ENCODE data around the gene MGRN1. TPM values are rescaled to one million over a fixed set of nuclear protein-coding genes. Genes with fewer than 3 reads are reported as not detected.

Gene MGRN1
- total and polyA plus RNA-seq, 2 of the 13 experiments (the other 11 are each of a cell fraction or from before 2014, with no cell fraction given), result 11.9 to 12.6 TPM

GRCh38 chr16:4677390-4677789 lies 52.8 kb downstream of the MGRN1 start:
- ChIA-PET POLR2A (interaction anchor here (2.1 kb wide), 1 partner anchor 59 kb away, joined by 4 read pairs; no protein-coding TSS in a partner anchor), CTCF (ENCODE audit: low intra/inter-chr PET ratio, low total read pairs) (no interaction called here)
- Histone ChIP-seq H4K20me1 (ENCODE audit: insufficient read depth, low read length) (no peaks in the 10 kb centered on the region), H3K9me3 (ENCODE audit: low read length) (no peaks in the 10 kb centered on the region), H3K4me3 (replicated peaks in 1 of 3; ENCODE audit: insufficient read depth in 1 of 3, low read depth in 2 of 3, low read length in 3 of 3) (no peak overlapping the region), H3K36me3 (replicated peaks in 1 of 2; ENCODE audit: control insufficient read depth in 1 of 2, insufficient read depth in 2 of 2, low read length in 2 of 2) (peaks cover 18 to 51% of the 10 kb centered on the region in 2 experiments; a peak in 4 of 5 replicates), H3K79me2 (ENCODE audit: insufficient read depth, low read length) (peaks cover 3% of the 10 kb centered on the region), H3K4me2 (ENCODE audit: low read depth, low read length) (no peak overlapping the region), H3K9ac (ENCODE audit: insufficient read depth, low read depth, low read length) (no peak overlapping the region), H3K4me1 (ENCODE audit: insufficient read depth, low read length) (peaks cover 40% of the 10 kb centered on the region), H3K27ac (ENCODE audit: extremely low read length, insufficient read depth, low read length) (no peak overlapping the region), H2AFZ (ENCODE audit: low read length) (no peak overlapping the region), H3K27me3 (ENCODE audit: control insufficient read depth in 1 of 2, insufficient read depth in 2 of 2, low read length in 2 of 2) (no peaks in the 10 kb centered on the region)
- 94% methylated on average over 6 of the region's 17 CpGs for WGBS (ENCODE audit: low lambda C conversion rate)
- TF ChIP-seq MED13 (CRISPR knock-in tag; IDR thresholded peaks at IDR 0.05), result no peak
- peak; percentile 60 for TF ChIP-seq AGO2 (optimal IDR thresholded peaks at IDR 0.05; ENCODE audit: low read depth, low read length)
- ATAC-seq (no peak), DNase-seq (ENCODE audit: low spot score) (no peak), FAIRE-seq (no peak)
- BruUV-seq (replicated peaks), result no TSS peak
- intact Hi-C loops (cut with micrococcal nuclease; ENCODE audit: unreplicated experiment), result no loop called here
- in situ Hi-C loops (cut with HindIII; ENCODE audit: extremely low pct_ligation_motif_present, low pct_unique_long_range_greater_than_20kb), result no loop called here

- WGBS (ENCODE audit: low lambda C conversion rate), result 98% methylated on average over 9 of the region's 9 CpGs
- CTCF ChIA-PET (ENCODE audit: low intra/inter-chr PET ratio, low total read pairs), result no interaction called here
- in situ Hi-C loops (cut with HindIII; ENCODE audit: extremely low pct_ligation_motif_present, low pct_unique_long_range_greater_than_20kb) (no loop called here), intact Hi-C loops (cut with micrococcal nuclease; ENCODE audit: unreplicated experiment) (no loop called here)
- H3K9ac ChIP-seq (ENCODE audit: insufficient read depth, low read depth, low read length), result no peak overlapping the region
- peaks cover 3% of the 10 kb centered on the region for H3K79me2 ChIP-seq (ENCODE audit: insufficient read depth, low read length)
- no peak overlapping the region for H3K4me3 ChIP-seq (replicated peaks in 1 of 3; ENCODE audit: insufficient read depth in 1 of 3, low read depth in 2 of 3, low read length in 3 of 3)
- DNase-seq (ENCODE audit: low spot score) (no peak), FAIRE-seq (no peak), ATAC-seq (no peak)
- H4K20me1 ChIP-seq (ENCODE audit: insufficient read depth, low read length), result no peaks in the 10 kb centered on the region
- H3K36me3 ChIP-seq (replicated peaks in 1 of 2; ENCODE audit: control insufficient read depth in 1 of 2, insufficient read depth in 2 of 2, low read length in 2 of 2), result peaks cover 17 to 55% of the 10 kb centered on the region in 2 experiments; a peak in 4 of 5 replicates
- H3K4me2 ChIP-seq (ENCODE audit: low read depth, low read length), result no peak overlapping the region
- H2AFZ ChIP-seq (ENCODE audit: low read length), result no peak overlapping the region
- H3K4me1 ChIP-seq (ENCODE audit: insufficient read depth, low read length), result peaks cover 40% of the 10 kb centered on the region
- TF ChIP-seq TAF1 (CRISPR knock-in tag; IDR thresholded peaks at IDR 0.05), result no peak
- no peak for TF ChIP-seq ATF3 (CRISPR knock-in tag; IDR thresholded peaks at IDR 0.05)
- no peak for TF ChIP-seq ZNF749 (CRISPR knock-in tag; IDR thresholded peaks at IDR 0.05; ENCODE audit: borderline replicate concordance)
- no peak for TF ChIP-seq ZNF746 (CRISPR knock-in tag; IDR thresholded peaks at IDR 0.05)
- TF ChIP-seq ZNF768 (CRISPR knock-in tag; IDR thresholded peaks at IDR 0.05), result no peak
- no peaks in the 10 kb centered on the region for H3K27me3 ChIP-seq (ENCODE audit: control insufficient read depth in 1 of 2, insufficient read depth in 2 of 2, low read length in 2 of 2)
- POLR2A ChIA-PET, result interaction anchor here (2.1 kb wide), 1 partner anchor 60 kb away, joined by 4 read pairs; no protein-coding TSS in a partner anchor
- H3K9me3 ChIP-seq (ENCODE audit: low read length), result no peaks in the 10 kb centered on the region
- BruUV-seq (replicated peaks), result no TSS peak
- H3K27ac ChIP-seq (ENCODE audit: extremely low read length, insufficient read depth, low read length), result no peak overlapping the region
Measured at GRCh38 chr16:4677994-4678393, 53.4 kb downstream of the MGRN1 start.

Measured in HepG2 (cell line).